Measurements from ENCODE around the gene ZDHHC13. TPM values are rescaled to one million over a fixed set of nuclear protein-coding genes. Genes with fewer than 3 reads are reported as not detected.
"Not testable (repeated sequence)": the region's sequence is repeated elsewhere in the genome, so short reads cannot be mapped to it uniquely, and the experiment has no call there.

Gene ZDHHC13
- total RNA-seq, 1 donor from 2014 or later = 33.5 TPM

DNA sequence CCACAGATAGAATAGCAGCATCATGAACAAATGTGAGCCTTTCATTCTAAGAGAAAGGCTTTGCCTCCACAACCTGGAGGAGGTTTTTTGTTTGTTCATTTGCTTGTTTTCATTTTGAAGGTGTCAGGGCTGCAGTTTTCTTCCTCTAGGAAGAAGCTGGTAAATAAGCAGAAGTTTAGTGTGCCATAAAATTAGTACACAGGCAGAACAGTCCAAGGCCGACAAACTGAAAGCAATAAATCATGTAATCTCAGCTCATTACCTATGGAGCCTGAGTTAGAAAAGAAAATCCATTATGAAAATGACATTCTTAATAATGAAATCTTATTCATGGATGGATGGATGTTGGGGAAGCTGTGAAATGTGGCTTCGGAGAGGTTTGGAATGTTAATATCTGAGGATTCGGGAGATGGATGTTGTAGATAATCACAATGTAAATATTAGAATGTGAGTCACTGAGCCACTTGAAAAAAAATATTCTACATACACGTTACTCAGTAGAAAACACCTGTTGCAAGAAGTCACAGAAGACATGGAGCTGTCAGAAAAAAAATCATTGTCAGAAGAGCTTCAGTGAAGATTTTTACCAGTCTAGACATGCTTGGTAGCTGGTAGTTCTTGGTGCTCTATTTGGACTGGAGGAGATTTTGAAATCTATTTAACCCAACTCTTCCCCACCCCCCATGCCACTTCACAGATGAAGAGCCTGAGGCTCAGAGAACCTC is 15.0 kb upstream of the ZDHHC13 start:
- no peak for DNase-seq

DNA sequence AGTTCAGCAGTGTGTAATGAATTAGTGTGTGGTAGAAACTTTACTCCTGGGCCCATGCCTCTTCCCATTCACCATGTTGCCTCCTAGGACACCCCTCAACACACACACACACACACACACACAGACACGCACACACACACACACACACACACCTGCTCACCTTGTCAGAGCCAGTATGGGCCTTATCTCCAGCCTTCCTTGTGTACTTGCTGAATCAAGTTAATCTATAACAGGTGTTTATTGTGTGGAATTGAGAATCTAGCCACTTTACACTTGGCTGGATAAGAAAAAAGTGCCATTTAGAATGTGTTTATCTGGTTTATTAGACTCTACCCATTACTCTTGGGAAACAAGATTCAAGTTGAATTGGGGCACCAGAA is 14.5 kb upstream of the ZDHHC13 start:
- no peak for DNase-seq

DNA sequence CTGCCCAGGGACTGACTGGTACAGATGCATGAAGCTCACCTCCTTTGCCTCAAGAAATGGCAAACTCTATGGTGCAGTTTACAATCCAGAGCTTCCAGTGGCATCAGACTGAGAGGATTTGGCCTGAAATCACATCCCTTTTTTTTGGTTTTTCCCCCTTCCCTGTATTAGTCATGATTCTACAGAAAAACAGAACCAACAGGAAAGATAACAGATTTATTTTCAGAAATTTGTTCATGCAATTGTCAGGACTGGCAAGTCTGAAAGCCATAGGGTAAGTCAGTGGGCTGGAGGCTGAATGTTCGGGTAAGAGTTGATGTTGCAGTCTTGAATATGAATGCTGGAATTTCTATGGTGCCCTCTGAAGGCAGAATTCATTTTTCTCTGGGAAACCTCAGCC is 12.0 kb upstream of the ZDHHC13 start:
- DNase-seq = no peak

DNA sequence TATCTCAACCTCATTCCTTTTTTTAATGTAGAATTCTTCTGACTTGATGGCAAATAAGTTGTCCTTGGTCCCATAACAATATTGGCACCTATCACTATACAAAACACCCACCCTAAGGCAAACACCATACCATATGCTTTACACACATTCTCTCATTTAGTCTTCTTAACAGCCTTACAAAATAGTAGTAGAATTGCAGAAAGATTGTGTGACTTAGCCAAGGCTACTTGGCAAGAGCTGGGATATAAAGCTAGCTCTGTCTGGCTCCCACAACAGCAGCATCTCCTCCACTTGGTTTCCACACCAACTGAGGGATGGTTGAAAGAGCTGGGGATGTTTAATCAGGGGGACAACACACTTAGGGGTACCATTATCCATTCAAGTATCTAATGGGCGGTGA is 9.8 kb upstream of the ZDHHC13 start:
- no peak for DNase-seq

DNA sequence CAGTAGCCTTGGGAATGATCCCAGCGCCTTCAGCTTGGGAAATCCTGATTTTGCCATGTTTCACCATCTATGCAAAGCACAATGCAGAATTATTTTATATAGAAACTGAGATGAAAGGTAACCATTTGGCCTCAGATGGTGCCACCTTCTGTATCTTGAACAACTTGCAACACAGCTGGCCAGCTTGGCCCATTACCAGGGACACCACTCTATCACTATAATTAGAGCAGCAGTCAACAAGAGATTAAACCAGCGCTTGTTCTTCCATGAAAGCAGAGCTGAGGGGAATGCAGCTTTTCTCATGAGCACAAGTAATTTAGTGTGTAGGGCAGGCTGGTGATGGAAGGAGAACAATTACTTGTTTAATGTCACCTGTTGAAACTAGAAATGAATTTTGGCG is 6.7 kb upstream of the ZDHHC13 start:
- DNase-seq = peak; percentile 50

DNA sequence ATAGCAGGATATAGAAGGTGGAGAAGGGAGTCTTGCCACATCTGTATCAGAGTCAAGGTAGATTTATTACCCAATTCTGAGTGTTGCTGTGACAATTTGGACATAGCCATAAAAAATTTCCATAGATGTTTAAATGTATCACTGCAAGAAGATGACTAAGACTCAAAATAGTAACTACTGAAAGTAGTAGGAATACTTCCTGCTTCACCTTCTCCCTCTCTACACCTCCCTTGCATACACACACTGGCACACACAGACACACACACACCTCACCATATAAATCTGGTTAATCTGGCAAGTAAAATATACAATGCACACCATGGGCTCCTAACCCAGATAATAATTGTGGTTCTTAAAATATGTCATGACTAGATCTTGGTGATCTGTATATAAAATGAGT is 5.2 kb upstream of the ZDHHC13 start:
- no peak for DNase-seq

DNA sequence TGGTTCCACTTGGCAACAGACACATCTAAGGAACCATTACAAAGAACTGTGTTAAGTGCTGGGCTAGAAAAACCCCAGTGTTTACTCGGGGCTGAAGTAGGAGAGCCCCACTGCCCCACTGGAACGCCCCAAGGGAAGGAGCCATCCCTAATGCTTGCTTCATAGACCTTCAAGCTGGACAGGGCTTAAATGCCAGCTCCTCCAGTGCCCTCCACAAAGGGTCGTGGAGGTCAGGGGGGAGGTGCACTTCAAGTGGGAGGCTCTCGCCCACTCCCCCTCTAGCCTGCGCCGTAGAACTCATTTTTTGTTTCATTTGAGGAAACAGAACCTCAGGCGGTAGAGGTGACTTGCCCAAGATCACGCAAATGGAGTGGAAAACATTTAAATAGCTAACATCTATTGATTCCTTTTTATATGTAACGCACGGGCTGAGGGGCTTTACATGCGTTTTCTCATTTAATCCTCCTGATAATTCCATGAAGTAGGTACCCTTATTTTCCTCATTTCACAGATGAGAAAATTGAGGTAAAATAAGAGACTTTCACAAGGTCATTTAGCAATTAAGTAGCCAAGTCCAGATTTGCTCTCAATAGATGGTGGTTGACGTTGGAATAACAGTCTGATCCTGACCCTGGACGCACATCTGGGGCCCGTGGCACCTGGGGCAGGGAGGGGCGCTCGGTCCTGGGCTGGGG is 545 bp upstream of the ZDHHC13 start:
- DNase-seq = no peak

DNA sequence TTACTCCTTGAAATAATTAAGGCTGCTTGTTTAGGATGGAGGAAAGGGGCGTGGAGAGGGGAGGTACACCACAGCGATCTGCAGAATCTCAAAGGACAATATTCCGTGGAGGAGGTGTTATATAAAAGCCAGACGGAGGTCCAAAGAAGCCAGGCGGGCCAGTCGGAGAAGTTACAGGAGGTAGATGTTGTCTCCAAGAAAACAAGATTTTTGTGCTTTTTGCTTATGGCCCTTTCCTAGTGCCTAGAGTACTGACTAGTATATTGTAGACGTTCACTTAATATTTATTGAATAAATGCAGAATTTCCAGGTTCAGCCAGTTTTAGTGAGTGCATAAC is 761 bp downstream of the ZDHHC13 start:
- no peak for DNase-seq

DNA sequence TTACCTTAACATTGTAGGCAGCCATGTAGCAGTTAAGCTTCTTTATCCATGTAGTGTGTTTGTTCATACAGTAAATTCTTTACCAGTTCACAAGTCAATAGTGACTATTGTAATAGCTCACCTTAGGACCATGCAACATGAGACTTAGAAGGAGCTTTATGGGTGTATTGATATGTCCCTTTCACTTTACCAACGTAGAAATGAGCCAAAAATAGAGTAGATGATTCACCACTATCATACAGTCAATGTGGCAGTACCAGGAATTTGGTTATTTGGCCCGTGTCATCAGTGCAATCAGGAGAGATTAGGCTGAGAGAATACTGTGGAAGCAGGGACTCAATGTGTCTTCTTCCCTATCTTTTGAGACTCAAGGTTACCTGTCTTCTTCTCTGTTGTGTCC is 4.7 kb downstream of the ZDHHC13 start:
- DNase-seq = no peak

DNA sequence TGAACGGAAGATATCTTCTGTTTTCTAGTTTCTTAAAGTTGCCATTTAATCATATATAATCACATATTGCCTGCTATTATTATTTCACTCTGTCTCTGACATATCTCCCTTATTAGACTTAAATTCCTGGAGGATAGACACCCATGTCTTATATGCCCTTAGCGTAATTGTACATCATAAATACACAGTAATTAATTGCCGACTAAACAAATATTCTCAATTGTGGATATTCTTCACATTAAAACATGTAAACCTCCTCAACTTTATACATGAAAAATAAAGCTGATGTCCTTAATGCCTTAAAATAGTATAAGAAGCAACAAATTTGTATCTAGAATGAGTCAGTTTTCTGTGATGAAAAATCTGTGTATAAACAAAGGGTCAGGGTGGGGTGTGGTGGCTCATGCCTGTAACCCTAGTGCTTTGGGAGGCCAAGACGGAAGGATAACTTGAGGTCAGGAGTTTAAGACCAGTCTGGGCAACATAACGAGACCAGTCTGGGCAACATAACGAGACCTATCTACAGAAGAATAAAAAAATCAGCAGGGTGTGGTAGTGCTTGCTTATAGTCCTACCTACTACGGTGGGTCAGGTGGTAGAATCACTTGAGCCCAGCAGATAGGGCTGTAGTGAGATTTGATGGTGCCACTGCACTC is 6.1 kb downstream of the ZDHHC13 start:
- DNase-seq = no peak

DNA sequence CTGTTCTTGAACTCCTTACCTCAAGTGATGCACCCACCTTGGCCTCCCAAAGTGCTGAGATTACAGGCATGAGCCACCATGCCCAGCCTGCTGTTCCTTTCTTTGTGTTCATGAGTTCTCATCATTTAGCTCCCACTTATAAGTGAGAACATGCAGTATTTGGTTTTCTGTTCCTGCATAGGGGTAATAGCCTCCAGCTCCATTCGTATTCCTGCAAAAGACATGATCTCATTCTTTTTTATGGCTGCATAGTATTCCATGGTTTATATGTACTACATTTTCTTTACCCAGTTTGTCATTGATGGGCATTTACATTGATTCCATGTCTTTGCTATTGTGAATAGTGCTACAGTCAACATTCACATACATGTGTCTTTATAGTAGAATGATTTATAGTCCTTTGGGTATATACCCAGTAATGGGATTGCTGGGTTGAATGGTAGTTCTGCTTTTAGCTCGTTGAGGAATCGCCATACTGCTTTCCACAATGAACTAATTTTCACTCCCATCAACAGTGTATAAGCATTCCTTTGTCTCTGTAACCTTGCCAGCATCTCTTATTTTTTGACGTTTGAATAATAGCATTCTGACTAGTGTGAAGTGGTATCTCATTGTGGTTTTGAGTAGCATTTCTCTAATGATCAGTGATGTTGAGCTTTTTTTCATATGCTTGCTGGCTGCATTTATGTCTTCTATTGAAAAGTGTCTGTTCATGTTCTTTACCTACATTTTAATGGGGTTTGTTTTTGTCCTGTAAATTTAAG is 9.8 kb downstream of the ZDHHC13 start:
- not testable (repeated sequence) for DNase-seq

DNA sequence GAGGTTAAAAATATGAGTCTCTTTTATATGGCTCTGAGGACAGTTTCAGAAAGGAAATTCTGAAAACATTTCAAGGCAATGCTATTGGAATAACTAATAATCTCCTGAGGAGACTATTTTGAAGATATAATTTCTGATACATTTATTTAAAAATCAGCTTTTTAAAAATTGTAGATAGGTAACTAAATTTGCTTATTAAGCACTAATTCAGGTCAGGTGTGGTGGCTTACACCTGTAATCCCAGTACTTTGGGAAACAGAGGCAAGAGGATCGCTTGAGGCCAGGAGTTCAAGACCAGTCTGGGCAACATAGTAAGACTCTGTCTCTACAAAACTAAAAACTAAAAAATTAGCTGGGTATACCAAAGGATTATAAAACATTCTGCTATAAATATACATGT is 17.0 kb downstream of the ZDHHC13 start:
- DNase-seq = no peak

DNA sequence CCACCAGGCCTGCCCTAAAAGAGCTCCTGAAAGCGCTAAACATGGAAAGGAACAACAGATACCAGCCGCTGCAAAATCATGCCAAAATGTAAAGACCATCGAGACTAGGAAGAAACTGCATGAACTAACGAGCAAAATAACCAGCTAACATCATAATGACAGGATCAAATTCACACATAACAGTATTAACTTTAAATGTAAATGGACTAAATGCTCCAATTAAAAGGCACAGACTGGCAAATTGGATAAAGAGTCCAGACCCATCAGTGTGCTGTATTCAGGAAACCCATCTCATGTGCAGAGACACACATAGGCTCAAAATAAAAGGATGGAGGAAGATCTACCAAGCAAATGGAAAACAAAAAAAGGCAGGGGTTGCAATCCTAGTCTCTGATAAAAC is 19.9 kb downstream of the ZDHHC13 start:
- not testable (repeated sequence) for DNase-seq

DNA sequence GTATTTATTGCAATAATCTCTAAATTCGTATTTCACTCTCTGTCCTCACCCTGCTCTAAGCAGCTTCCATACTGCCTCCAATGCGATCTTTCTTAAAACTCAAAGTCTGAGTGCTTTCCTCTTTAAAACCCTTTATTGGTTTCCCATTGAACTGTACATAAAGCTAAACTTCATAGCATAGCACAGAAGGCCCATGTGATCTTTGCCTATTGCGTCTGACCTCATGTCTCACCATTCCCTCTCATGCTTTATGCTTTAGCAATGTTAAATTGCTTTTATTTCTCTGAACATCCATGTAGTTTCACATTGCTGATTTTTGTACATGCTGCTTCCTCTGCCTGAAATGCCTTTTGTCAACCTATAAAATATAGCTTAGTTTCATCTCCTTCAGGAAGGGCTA is 28.4 kb downstream of the ZDHHC13 start:
- DNase-seq = no peak

DNA sequence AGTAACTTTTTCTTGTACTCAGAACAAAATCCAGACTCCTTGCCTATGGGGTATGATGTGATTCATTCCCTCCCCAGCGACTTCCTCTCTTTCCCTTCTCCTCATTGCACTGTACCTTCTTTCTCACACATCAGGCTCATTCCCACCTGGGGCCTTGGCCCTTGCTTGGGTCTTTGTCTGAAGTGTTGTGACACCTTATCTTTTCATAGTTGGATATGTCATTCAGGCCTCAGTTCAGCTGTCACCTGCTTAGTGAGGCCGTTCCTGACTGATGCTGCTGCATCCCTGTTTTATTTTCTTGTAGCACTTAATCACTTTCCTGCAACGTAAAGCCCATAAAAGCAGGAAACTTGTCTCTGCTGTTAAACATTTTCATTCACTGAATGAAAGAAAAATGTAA is 39.9 kb downstream of the ZDHHC13 start:
- DNase-seq = no peak

DNA sequence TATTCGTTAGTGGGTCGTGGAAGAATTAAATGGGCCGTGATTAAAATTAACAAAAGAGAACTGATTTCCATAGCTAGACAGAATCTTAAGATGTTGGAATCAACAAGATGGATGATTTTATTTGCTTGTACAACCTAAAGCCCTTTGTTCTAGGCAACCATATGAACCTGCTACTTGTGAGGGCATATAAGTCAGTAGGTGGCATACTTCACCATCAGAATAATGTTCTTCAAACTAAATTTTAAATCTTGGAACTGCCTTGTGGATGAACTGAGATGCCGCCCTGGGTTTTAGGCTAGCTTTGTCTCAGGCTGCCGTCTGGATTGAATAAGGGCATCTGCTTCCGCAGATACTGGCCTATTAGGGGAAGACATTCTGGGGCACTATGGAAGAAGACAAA is 43.9 kb downstream of the ZDHHC13 start:
- DNase-seq = peak; percentile 23

DNA sequence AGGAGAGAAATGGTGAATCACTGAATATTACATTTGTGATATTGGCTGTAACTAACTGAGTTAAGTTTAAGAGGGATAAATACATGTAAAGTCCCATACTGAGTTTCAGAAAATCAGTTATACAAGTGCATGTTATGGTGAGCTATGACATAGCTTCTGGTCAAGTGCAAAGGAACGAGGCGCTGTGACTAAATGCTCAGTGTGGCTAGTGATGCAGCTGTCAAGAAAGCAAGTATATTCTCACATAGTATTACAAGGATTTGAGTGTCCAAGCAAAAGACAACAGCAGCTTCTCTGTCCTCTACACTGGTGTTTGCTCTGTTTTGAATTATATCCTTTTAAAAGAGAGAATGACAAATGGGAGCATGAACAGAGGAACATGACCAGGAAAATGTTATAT is 44.7 kb downstream of the ZDHHC13 start:
- DNase-seq = no peak

DNA sequence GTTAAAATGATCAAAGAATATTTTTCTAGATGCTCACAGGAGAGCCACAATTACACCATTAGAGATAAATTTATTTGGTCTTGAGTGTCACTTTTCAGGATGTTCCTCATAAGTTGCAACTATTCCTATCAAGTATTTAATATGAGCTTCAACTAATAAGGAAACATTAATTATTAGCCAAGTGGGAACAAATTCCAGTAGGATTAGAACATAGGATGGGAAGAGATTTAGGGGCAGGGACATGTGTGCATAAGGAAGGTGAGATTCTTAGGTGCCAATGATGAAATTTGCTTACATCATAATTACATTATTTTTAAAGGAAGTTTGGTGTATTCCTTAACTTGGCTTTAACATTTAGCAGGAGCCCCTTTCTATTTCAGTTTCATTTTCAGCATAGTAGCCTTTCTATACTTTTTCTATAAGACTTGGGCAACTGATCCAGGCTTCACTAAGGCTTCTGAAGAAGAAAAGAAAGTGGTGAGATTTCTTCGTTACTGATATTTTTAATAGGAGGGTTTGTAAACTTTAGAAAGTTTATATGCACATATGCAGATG is 46.1 kb downstream of the ZDHHC13 start:
- no peak for DNase-seq

DNA sequence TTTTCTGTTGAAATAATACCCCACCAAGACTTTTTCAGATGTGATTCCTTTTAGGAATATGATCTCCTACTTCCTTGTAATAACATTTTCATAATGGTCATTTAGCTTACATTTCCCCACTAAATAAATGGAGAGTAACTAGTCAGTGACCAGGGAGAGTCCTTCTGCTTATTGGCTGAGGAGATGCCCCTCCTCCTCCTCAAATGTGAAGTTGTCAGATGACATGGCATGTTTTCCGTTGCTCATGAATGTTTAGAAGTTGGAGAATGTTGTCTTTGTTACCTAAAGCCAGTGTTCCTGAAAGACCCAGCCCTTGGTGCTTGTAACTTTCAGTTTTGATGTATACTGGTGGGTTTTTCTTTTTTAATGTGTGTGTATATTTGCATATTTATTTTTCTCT is 46.6 kb downstream of the ZDHHC13 start:
- no peak for DNase-seq

DNA sequence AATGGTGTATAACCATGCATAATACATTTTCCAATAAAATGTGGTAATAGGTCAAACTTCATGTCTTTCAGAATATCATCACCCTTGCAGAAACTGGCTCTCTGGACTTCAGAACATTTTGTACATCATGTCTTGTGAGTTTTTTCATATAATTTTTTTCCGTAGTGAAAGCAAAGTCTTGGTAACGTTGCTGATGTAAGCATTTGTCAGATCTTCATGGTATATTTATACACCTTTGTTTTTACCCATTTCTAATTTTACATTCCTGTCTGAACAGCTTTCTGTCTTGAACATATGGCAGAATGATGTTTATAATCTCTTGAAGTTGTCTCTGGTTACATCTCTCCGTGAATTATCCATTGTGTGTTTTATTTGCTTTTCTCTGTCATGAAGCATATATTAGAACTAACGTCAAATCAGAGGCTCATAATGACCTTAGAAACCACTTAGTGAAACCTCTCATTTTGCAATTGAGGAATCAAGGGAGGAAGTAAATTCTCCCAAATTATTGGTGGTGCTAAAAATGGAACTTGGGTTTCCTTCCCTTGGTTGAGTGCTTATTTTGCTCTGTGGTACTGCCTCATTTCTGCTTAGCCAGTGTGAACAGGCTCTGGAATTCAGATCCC is 47.4 kb downstream of the ZDHHC13 start:
- no peak for DNase-seq

DNA sequence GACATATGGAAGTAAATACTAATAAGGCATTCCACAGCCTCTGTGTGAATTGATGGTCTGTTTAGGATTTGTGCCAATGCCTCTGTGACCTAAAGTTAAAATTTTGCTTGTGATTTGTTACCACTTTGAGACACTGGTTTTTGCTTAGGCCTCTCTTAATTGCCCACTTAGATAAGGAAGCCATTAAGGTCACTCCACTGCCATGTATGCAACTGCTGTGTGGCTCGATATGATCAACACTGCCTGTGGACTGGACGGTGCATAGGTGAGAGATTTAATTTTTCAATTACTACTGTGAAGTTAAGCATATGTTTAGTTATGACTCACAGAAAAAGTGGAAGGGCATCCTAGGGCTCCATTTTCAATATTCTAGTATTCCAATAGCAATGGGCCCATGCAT is 47.9 kb downstream of the ZDHHC13 start:
- no peak for DNase-seq

DNA sequence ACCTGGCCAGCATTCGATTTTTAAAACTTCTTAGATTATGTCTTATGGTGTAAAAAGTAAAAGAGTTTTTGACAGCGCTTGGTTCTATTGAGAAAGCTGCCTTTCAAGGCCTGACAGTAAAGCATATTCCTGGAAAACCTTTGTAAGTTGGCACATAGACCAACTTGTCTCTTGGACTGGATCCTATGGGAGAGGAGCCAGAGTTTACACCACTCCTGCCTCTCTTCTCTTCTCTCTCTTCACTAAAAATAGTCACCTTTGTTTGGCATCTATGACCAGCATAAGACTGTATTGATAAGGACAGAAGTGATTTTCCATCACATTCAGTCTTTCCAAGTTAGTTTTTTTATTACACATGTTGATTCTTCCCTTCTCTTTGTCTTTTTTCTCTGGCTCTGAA is 51.1 kb downstream of the ZDHHC13 start:
- no peak for DNase-seq
